Ovary (tissue), 3 donors: ENCODE results near the gene PCDHGA7.

Experiments used
- CTCF ChIP-seq, 3 donors: fragments of 450-650 bp in 2 of 3; fragments of 200-600 bp in 1 of 3; IDR thresholded peaks; one replicate each; pipeline versions ENCODE4 v1.5.1 to v1.8.0; 2016 to 2022; ENCODE audit warnings: antibody characterized with exemption in 3 of 3, mild to moderate bottlenecking in 1 of 3
- POLR2A ChIP-seq: fragments of 450-650 bp; IDR thresholded peaks from one replicate; pipeline ENCODE4 v1.6.1; 2017; ENCODE audit warnings: antibody characterized with exemption, mild to moderate bottlenecking, moderate library complexity
- donor health status: DM: no; HTN: no; CAD: no.

- TF ChIP-seq CTCF (IDR thresholded peaks at IDR 0.05) (no peak), POLR2A (no peak)
Measured at GRCh38 chr5:141355641-141356040, 26.9 kb upstream of the PCDHGA7 start.
